Nephron (organoid): ENCODE results near the gene SRC.
A peak's percentile ranks its signal among the peaks of the same experiment; 100 is the strongest.

Experiments used
- H3K27ac Mint-ChIP-seq, 3 experiments: 2 replicates each; pipeline ENCODE4 v1.8.0; 2020; ENCODE audit warnings: mixed read lengths in 3 of 3, mild to moderate bottlenecking in 2 of 3, moderate library complexity in 1 of 3
- H3K27me3 Mint-ChIP-seq: 2 replicates; pipeline ENCODE4 v1.8.0; 2021; ENCODE audit warnings: low read depth, mild to moderate bottlenecking, moderate library complexity, mixed read lengths
- H3K36me3 Mint-ChIP-seq: 2 replicates; pipeline ENCODE4 v1.8.0; 2020; ENCODE audit warnings: low read depth, mixed read lengths
- H3K4me1 Mint-ChIP-seq: 2 replicates; pipeline ENCODE4 v1.8.0; 2020; ENCODE audit warnings: mixed read lengths
- H3K4me3 Mint-ChIP-seq, 3 experiments: 2 replicates each; pipeline ENCODE4 v1.8.0; 2020; ENCODE audit warnings: mild to moderate bottlenecking in 3 of 3, mixed read lengths in 3 of 3, moderate library complexity in 2 of 3
- H3K9me3 Mint-ChIP-seq: 2 replicates; pipeline ENCODE4 v1.8.0; 2020; ENCODE audit warnings: mixed read lengths
- TF ChIP-seq, protein P1 (sequence below), 3 experiments: fragments of 200-600 bp; sonication (generic); IDR thresholded peaks; one replicate each; pipeline ENCODE4 v1.5.0; 2021; ENCODE audit warnings: antibody characterized with exemption in 3 of 3; ENCODE audit not compliant: unreplicated experiment in 3 of 3

The SRC gene

DNA sequence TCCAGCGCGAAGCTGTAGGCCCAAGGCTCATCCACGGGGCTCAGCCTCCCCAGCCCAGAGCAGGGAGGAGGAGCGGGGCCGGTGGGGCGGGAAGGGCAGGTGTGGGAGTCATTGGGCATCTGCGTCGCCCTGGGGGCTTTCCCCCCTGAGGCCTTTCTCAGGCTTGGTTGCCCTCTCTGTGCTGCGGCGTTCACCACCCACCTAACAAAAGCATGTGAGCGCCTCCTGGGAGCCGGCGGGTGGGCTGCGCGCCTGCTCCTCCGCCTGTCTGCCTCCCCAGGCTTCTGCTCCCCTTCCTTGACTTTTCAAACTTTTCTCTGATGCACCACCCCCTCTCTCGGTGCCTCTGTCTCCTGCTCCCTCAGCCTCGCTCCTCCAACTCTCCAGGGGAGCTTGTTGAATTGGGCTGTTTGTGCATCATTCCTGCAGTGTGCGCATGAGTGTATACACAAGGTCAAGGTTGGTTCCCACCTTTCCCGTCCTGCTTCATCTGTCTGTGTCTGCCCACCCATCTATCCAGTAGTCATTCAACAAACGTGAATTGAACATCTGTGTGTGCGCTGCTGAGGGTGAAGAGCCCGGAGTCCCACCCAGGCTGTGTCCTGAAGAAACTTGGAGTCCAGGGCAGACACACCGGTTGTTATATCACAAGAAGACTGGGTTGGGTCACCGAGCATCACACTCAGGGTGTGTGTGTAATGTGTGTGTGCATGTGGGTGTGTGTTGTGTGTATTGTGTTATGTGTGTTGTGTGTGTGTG lies 92.7 kb downstream of the SRC start:
- Mint-ChIP-seq H3K27me3 (peaks cover 10% of the 10 kb centered on the region), H3K4me1 (peaks cover 13% of the 10 kb centered on the region), H3K27ac (no peak overlapping the region), H3K4me3 (no peak overlapping the region), H3K9me3 (no peaks in the 10 kb centered on the region), H3K36me3 (no peaks in the 10 kb centered on the region)
- TF ChIP-seq, protein P1, sequence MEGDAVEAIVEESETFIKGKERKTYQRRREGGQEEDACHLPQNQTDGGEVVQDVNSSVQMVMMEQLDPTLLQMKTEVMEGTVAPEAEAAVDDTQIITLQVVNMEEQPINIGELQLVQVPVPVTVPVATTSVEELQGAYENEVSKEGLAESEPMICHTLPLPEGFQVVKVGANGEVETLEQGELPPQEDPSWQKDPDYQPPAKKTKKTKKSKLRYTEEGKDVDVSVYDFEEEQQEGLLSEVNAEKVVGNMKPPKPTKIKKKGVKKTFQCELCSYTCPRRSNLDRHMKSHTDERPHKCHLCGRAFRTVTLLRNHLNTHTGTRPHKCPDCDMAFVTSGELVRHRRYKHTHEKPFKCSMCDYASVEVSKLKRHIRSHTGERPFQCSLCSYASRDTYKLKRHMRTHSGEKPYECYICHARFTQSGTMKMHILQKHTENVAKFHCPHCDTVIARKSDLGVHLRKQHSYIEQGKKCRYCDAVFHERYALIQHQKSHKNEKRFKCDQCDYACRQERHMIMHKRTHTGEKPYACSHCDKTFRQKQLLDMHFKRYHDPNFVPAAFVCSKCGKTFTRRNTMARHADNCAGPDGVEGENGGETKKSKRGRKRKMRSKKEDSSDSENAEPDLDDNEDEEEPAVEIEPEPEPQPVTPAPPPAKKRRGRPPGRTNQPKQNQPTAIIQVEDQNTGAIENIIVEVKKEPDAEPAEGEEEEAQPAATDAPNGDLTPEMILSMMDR (IDR thresholded peaks at IDR 0.05; ENCODE audit: unreplicated experiment in 3 of 3): no peak

GRCh38 chr20:37439223-37439933 lies 93.4 kb downstream of the SRC start:
- TF ChIP-seq, protein P1 (IDR thresholded peaks at IDR 0.05; ENCODE audit: unreplicated experiment in 3 of 3): no peak
- Mint-ChIP-seq H3K36me3 (no peaks in the 10 kb centered on the region), H3K27me3 (peaks cover 10% of the 10 kb centered on the region), H3K4me1 (peaks cover 13% of the 10 kb centered on the region), H3K4me3 (no peak overlapping the region), H3K9me3 (no peaks in the 10 kb centered on the region), H3K27ac (peak overlapping the region in 1 of 3 experiments; percentile 59)

DNA sequence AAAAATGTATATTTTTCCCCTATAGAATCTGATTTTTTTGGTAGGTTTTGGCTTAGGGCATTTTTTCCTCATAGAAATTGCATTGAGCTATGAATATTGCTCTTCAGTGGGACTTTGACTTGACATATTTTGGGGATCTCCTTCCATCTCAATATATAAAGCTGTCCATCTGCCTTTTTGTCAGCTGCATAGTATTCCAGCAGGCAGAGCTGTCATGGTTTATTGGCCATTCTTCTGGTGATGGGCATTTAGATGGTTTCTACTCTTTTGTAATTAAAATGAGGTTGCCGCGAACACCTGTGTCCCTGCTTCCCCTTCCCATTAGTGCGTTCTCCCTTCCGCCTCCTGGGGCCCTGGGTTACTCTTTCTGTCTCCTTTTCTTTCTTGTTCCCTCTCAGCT lies 95.1 kb downstream of the SRC start:
- Mint-ChIP-seq H3K9me3 (no peaks in the 10 kb centered on the region), H3K27me3 (peaks cover 10% of the 10 kb centered on the region), H3K4me1 (peaks cover 13% of the 10 kb centered on the region), H3K36me3 (no peaks in the 10 kb centered on the region), H3K4me3 (no peak overlapping the region), H3K27ac (no peak overlapping the region)
- TF ChIP-seq, protein P1 (IDR thresholded peaks at IDR 0.05; ENCODE audit: unreplicated experiment in 3 of 3): no peak

- no peak overlapping the region for H3K4me3 Mint-ChIP-seq
Observed at GRCh38 chr20:37442547-37442946, 96.6 kb downstream of the SRC start.

DNA sequence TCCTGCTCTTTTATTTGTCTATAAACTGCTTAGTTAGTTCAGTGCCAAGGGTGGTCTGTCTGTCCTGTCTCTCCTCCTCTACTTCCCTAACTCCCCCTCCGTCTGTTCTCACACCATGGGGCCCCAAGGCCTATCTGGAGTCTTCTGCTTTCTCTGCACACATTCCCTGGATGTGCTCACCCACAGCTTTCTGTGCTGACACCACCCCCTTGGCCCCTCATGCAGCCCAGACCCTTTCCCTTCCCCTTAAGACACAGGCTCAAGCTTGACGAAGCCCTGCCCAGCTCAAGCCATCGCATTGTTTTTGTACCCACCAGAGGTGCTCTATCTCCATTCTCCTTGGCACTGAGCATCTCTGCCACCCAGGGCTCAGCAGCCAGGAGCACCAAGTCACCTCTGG lies 97.0 kb downstream of the SRC start:
- Mint-ChIP-seq H3K27me3 (peaks cover 10% of the 10 kb centered on the region), H3K27ac (no peak overlapping the region), H3K36me3 (no peaks in the 10 kb centered on the region), H3K4me1 (peaks cover 6% of the 10 kb centered on the region), H3K4me3 (no peak overlapping the region), H3K9me3 (no peaks in the 10 kb centered on the region)
- TF ChIP-seq, protein P1 (IDR thresholded peaks at IDR 0.05; ENCODE audit: unreplicated experiment in 3 of 3): no peak

More at GRCh38 chr20:37442547-37442946, 96.6 kb downstream of the SRC start:
- no peaks in the 10 kb centered on the region for H3K36me3 Mint-ChIP-seq
- TF ChIP-seq, protein P1 (IDR thresholded peaks at IDR 0.05; ENCODE audit: unreplicated experiment in 3 of 3): no peak
- no peak overlapping the region for H3K27ac Mint-ChIP-seq
- peaks cover 10% of the 10 kb centered on the region for H3K27me3 Mint-ChIP-seq
- H3K4me1 Mint-ChIP-seq: peaks cover 9% of the 10 kb centered on the region
- H3K9me3 Mint-ChIP-seq: no peaks in the 10 kb centered on the region
